Fibroblast of peridontal ligament (primary cell): Measurements from ENCODE around the gene PBX1.
"Not testable (repeated sequence)": the region's sequence is repeated elsewhere in the genome, so short reads cannot be mapped to it uniquely, and the experiment has no call there.

Source experiments
- DNase-seq: peaks from one replicate; pipeline ENCODE4 v3.0.0-alpha.2; 2010; ENCODE audit errors: extremely low read depth

Gene PBX1

DNA sequence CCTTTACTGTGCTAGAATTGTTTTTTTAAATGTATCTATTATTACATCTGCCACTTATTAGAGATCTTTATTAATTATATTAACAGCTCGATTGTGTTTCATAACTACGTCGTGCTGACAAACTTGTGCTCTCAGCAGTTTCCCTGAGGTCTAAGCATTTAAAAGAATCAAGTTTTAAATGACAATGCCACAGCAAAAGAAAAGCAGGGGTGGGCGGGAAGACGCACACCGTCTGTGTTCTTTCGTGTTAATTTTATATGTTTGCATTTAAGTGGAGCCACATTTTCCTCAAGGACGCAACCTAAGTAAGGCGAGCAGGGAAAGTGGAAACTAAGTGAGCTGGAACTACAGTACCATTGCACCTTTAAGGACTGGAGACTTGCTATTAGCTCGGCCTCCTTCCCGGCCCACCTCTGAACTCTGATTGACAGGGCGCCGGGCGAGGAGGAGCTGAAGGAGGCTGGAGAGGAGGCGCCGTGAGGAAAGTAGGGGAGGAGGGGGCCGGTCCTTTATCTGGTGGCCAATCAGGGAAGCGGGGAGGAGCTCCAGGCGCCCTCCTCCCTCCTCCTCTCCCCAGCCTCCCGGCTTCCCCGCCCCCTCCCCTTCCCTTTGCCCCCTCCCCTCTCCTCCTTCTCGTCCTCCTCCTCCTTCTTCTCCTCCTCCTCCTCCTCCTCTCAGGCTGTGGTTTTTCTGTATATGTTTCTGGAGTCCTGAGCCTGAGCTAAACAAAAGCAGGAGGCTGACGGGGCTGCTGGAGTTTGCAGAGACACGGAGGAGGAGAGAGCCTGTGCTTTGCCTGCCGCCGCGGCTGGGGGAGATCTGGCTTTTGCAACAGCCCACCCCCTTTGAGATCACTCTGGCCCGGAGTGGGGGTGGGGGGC lies at the start of gene PBX1:
Gene PBX1 (plus strand): TSS at position 724 of the 881 bp plus-strand sequence.
- DNase-seq, result peak; percentile 97

DNA sequence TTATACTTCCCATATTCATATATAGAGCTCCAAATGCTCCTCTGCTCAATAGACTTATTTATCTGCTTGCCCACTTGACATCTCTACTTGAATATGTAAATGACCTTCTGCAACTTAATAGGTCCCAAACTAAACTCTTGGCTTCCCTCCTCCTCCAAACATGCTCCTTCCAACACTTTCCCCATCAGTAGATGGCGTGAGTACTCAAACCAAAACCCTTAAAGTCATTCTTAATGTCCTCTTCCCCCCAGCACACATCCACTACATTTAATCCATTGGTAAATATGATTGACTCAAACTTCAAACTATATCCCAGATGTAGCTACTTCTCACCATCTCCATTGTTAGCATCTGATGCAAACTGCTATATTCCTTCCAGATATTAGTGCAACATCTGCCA lies 48.5 kb upstream of the PBX1 start:
- peak; percentile 43 for DNase-seq

DNA sequence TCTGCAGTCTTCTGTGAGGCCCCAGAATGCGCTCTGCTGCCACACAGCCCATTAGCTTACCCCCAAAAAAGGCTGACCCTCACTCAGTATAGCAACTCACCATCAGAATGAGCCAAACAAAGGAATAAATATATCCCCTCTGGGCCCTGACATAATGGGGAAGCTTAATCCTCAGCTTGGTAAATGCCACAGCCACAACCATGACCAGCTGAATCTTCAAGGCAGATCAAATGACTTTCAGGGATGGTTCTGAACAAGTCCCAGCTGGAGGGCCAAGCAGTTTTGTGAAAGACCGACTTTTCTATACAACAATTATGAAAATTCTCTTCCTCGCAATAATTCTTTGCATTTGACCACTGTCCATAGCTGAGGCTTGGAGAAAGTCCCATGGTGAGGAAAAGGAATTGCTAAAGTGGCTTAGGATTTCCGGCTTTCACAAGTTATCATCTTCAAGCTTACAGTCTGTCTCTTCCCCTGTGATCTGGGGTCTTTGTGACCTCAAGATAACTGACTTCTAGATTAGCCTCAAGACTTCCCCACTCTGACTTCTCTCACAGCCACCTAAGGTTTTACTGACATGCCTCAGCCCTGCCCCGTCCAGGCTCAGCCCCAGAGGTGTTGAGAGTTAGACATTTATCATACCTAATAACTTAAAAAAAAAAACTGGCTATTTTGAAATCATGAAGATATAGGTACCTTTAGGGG lies 47.8 kb upstream of the PBX1 start:
- DNase-seq, result no peak

DNA sequence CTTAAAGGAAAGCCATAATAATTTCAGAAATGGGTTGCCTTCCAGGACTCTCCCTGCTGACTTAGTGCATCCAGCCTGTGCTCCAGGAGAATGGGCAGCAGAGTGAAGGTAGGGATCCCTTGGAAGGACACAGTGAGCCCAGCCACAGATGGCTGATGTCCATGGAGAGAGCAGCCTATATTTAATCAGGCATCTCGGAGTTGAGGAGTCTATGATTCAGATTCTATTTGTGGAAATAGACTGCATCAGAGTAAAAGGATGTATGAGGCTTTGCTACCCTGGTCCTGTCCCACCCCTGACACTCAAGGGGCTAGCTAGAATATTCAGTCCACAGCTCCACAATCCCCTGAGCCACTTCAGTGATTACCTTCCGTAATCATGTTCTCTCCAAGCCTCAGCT lies 43.8 kb upstream of the PBX1 start:
- no peak for DNase-seq

DNA sequence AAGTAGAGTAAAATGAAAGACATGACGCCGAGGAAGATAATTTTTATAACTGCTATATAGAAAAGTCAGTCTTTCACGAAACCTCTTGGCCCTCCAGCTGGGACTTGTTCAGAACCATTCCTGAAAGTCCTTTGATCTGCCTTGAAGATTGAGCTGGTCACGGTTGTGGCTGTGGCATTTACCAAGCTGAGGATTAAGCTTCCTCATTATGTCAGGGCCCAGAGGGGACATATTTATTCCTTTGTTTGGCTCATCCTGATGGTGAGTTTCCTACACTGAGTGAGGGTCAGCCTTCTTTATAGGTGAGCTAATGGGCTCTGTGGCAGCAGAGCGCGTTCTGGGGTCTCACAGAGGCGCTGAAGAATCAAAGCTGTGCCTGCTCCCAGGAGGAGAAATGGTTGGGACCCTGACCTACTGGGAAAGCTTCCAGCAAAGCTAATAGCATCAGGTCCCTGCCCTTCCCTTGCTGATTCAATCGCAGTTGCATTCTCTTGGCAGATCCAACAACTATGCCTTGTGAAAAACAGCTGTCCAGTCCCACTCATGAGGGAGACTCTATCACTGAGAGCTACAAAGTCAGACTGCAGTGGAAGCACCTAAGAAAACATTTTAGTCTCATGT lies 43.2 kb upstream of the PBX1 start:
- no peak for DNase-seq

DNA sequence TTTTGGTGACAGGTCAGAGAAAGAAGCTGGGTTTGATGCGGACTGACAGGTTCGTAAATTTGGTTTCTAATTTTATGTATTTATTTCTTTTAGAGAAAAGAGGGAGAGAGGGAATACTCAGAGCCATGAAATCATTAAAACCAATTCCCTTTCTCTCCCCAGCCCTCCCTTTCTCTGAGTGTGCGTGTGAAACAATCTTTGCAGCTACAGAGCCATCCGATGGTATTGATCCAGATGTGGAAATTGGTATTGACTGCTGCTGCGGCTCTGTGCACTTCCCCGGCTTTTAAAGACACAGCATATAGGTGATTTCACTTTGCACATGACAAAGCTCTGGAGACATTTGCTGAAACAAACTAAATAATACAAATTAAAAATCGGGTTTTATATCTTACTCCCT lies 42.4 kb upstream of the PBX1 start:
- no peak for DNase-seq

DNA sequence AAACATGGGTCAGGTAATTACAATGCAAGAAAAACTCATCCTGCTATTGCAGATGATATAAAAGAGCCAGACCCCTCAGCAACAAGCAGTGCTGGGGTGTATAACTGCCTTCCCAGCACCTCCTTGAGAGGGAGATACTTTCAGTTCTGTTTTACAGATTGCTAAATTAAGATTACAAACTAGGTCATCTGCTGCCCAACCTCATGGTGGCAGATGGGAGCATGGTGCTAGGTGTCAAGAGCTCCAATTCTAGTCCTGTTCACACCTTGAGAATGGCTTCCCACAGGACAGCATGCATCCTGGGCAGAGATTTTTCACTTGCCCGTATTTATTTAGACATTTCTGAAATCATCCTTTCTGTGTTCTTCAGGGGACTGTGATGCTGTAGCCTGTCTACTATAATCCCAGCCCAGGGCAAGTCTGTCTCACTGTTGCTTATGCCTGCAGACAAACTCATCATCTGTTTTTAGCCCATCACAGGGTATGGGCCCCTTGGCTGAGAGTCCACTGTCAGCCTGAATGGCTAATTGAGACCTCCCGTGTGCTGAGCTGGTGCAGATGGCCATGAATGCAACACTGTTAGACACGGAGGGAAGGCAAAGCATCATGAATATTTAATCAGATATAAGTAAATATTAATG lies 40.2 kb upstream of the PBX1 start:
- no peak for DNase-seq

DNA sequence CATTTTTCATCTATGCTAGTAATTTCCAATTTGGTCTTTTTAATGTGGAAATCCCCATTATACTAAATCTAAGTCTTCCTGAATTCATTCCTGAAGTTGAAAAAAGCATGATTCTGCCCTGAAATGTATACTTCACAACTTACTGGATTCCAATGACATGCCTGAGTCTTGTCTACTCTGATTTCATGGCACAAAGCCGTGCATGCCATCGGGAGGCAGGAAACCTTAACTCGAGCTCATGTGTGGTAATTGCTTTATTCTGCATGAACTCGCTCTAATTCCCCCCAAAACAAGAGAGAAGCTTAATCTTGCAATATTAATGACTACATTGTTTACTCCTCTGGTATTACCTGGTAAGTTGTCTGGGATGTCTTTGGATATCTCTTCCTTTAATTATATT lies 39.6 kb upstream of the PBX1 start:
- DNase-seq, result peak; percentile 3

DNA sequence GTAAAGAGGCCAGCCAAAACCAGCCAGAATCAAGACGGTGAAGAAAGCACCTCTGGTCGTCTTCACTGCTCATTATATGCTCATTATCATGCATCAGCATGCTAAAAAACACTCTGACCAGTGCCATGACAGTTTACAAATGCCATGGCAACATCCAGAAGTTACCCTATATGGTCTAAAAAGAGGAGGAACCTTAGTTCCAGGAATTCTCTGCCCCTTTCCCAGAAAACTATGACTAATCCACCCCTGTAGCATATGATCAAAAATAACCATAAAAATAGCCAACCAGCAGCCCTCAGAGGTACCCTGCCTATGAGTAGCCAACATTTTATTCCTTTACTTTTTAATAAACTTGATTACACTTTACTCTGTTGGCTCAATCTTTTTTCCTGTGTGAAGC lies 34.2 kb upstream of the PBX1 start:
- peak; percentile 50 for DNase-seq

DNA sequence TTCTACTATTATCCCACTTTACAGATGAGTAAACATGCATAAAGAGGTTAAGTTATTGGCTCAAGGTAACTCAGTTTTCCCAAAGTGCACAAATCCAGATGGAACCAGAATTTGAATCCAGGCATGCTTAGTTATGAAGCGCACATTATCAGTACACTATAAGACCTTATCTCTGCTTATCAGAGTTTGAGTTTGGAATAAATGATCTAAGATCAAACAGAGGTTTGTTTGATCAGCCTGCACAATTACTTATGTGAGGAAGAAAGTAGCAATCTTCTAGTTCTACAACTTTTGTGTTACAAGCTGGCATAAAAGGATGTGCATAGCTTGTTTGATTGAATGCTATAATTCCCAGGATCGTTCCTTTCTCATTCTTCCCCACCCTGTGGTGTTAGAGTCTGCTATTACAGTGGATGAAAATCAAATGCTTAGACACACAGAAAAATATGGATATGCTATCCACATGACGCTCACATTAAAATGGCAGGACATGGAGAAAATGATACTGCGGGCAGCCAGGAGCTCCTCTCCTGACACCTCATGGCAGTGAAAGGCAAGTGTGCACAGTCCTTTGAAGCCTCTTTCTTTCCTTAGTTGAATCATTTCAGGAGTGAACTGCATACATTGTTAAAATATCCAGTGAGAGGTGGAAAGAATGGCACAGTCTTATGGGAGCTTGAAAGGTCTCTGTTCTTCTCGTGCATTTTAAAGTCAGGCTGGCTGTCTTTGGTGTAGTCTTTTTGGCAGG lies 23.9 kb upstream of the PBX1 start:
- DNase-seq, result no peak

DNA sequence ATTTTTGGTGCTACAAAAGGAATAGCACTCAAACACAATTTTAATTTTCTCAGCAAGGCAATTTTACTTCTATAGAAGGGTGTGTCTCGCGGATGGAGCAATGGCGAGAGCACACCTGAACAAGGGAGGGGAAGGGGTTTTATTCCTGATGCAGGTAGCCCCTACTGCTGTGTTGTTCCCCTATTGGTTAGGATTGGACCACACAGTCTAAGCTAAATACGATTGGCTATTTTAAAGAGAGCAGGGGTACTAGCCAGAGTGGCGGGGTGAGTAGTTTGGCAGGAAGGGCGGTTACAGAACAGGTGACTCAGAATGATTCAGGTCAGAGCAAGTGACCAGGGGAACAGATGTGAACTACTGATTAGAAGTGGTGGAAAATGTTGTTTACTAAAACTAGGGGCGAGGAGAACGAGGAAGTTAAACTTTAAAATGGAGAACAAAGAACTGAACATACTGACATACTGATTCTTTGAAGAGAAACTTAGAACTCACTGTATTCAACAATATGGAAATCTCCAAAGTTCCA lies 6.5 kb upstream of the PBX1 start:
- DNase-seq, result not testable (repeated sequence)

DNA sequence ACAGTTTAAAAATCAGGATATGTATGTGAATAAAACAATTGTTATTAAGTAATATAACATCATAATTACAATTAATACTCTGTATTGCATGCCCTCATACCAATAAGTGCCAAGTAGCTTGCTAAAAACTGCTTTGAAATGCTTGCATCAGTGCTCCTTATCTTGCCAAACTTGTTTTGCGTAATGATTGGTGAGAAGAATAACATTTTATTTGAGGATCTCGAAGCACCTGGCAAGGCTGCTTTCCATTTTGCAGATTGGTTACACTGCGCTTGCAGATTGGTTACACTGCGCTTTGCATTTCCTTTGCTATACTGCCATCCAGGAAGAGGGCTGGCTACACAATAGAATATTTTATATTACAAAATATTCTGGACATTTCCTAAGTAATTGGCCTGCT lies 1.7 kb upstream of the PBX1 start:
- no peak for DNase-seq

DNA sequence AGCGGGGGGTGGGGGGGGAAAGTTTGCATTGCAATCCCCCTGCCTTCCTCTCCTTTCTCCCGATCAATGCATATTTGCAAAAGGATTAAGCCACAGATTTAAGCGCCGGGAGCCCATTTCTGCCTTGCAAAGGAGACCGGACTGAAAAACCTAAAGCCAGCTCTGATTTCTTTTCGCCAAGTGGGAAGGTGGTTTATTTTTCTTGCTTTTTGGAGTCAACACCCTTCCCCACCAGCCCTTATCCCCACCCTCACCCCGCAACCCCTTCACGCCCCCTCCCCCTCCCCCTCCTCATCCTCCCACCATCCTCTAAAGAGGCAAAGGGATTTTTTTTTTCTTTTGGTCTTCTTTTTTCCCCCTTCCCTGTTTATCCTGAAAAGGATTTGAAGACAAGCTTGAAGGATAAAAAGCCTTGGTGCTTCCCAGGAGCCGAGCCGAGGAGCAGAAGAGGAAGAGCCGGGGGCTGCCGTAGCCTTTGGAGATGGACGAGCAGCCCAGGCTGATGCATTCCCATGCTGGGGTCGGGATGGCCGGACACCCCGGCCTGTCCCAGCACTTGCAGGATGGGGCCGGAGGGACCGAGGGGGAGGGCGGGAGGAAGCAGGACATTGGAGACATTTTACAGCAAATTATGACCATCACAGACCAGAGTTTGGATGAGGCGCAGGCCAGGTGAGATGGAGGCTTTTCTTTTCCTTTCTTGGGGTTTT lies 513 bp downstream of the PBX1 start:
- DNase-seq, result peak; percentile 8

DNA sequence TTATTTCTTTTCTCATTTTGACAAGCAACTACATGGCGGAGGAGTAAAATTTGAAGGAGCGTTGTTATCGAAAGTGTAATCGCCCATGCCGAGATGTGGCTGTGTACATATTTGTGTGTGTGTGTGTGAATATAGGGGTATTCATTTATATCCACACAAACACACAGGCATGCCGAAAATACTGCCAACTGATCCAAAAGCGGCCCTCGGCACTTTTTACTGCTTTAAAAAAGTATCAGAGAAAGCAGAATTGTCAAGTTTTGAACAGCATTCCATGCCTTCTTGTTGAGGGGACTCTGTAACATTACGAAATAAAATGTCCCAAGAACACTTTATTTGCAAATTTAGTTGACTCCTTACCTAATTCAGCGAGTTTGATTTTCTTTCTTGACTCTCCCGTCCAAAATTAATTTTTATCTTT lies 1.1 kb downstream of the PBX1 start:
- DNase-seq, result peak; percentile 38

DNA sequence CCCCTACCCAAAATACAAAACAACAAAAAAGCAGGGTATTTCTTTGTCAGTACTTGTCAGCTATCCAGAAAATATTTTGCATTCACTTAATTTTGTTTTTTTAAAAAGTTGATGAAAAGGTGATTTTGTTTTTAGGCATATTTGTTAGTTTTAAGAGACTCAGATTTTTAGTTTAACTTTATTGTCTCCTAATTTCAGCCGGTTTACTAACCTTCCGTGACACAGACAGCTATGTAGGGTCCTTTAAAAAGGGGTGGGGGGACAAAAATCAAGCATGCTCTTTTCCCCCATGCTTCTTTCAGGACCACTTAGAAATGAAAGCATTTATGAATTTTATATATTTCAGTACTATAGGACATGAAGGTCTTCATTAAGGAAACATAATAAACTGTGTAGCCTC lies 1.6 kb downstream of the PBX1 start:
- DNase-seq, result no peak

DNA sequence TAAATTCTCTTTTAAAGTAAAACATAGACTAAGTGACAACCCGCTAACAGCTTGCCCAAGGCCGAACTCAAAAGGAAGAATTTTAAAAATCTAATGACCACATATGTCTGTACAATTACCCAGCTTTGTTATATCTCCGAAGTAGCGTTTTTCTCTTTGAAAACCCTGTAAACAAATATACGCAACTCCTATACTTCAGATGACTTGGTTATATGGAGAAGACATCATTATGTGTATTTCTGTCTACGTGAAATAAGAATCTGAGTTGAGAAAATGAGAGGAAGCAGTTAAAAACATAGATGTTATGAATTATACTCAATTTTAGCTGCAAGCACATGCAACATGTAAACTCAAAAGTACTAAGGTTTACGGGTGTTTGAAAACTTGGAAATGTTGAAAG lies 2.0 kb downstream of the PBX1 start:
- DNase-seq, result peak; percentile 32

DNA sequence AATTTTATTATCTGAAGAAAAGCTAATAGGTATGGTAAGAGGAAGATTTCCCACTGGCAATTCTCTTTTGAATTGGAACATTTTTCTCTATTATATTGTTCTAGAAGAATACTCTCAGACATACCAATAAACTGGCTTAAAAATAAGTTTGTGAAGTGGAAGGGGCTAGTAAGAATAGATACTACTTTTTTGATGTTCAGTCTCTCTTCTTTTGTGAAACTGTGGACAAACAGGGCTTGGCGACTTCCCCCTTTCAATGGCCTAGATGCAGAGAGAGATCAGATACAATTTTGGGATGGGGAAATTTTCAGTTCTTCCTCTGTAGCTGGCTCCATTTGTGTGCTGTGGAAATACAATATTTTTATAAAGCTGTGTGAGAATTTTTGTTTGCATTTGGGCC lies 2.5 kb downstream of the PBX1 start:
- peak; percentile 33 for DNase-seq

DNA sequence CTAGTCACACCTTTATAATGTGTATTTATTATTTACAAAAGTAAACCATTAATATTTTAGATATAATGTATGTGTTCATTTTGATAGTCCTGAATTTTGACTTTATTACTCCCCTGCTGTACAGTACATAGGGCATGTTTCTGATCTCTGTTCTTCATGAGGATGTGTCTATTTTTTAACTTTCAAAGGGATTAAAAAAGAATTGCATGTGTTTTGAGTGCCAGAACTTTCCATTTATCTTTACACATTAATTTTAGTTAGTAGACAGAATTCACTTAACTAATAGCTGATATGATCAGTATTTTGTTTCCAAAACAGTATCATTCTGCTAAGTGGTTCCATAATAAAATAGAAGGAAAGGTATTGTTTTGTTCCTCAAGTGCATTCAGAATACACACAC lies 3.1 kb downstream of the PBX1 start:
- DNase-seq, result peak; percentile 14

DNA sequence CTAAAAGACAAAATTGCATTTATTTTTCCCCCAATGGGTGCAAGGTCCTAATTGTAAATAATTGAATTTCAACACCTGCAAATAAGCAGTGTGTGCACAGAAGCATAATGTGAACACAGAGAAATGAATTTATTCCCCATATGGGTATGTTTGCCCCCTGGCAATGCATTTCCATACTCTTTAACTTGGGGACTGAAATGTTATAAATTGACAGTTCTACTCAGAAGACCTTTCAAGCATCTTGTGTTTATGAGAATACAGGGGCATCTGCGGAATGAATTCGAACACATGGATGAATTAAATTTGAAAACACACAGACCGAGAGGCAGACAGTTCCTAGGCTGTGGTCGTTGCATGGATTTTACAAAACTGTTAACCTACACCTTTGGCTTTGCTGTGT lies 3.5 kb downstream of the PBX1 start:
- peak; percentile 13 for DNase-seq

DNA sequence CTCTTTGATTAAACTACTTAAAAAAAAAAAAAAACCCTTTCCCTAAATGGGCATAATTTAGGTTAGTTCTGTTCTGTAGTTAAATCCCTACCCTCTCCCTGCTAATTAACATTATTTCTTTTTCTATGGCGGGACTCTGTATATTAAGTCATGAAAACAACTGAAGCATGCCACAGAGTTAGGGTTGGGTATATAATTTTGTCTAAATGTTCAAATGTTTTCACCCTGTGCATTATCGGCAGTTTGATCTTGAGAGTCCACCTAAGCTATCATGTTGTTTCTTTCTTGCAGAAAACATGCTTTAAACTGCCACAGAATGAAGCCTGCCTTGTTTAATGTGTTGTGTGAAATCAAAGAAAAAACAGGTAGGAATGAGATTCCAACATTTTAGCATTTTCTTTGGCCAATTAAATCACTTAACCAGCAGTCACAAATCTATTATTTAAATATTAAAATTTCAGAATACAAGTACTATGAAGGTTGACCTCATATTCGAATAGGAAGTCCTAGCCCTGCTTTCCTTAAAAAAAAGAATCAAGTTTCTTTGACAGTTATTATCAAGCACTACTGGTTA lies 4.0 kb downstream of the PBX1 start:
- peak; percentile 16 for DNase-seq
